ENCODE results near the gene CTR9. TPM values are rescaled to one million over a fixed set of nuclear protein-coding genes. Genes with fewer than 3 reads are reported as not detected.

Gene CTR9
- total RNA-seq, 2 donors from 2014 or later, result 12.2 to 28.7 TPM

DNA sequence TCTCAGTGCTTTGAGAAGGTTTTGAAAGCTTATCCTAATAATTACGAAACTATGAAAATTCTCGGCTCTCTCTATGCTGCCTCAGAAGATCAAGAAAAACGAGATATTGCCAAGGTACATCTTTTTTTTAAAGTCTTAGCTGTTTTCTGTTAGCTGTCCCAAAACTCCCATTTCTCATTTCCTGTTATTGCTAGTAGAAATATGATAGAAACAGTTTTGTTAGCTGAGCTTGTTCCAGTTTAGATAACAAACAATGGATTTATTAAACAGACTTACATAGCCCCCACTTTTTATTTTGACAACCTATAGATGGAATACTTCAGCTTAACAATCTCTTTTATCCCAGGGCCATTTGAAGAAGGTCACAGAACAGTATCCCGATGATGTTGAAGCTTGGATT, 12.7 kb downstream of the CTR9 start:
- DNase-seq, result no peak
- WGBS, 2 donors, result 77 to 81% methylated on average over 4 of the region's 4 CpGs
- no peak for TF ChIP-seq POLR2A (IDR thresholded peaks at IDR 0.05)
- TF ChIP-seq, protein P1, sequence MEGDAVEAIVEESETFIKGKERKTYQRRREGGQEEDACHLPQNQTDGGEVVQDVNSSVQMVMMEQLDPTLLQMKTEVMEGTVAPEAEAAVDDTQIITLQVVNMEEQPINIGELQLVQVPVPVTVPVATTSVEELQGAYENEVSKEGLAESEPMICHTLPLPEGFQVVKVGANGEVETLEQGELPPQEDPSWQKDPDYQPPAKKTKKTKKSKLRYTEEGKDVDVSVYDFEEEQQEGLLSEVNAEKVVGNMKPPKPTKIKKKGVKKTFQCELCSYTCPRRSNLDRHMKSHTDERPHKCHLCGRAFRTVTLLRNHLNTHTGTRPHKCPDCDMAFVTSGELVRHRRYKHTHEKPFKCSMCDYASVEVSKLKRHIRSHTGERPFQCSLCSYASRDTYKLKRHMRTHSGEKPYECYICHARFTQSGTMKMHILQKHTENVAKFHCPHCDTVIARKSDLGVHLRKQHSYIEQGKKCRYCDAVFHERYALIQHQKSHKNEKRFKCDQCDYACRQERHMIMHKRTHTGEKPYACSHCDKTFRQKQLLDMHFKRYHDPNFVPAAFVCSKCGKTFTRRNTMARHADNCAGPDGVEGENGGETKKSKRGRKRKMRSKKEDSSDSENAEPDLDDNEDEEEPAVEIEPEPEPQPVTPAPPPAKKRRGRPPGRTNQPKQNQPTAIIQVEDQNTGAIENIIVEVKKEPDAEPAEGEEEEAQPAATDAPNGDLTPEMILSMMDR (IDR thresholded peaks at IDR 0.05), result no peak
- intact Hi-C loops (cut with DNase I), result no loop called here
- ATAC-seq, result no peak
- peaks cover 0 to 26% of the 10 kb centered on the region in 2 donors for H3K36me3 ChIP-seq (replicated peaks in 1 of 2; ENCODE audit: insufficient read depth in 1 of 2, low read depth in 2 of 2)
- H3K4me1 ChIP-seq, result no peaks in the 10 kb centered on the region
- no peaks in the 10 kb centered on the region for H3K9me3 ChIP-seq
- no peak overlapping the region for H3K4me3 ChIP-seq
- H3K27ac ChIP-seq, result no peak overlapping the region
- no peaks in the 10 kb centered on the region for H3K27me3 ChIP-seq

DNA sequence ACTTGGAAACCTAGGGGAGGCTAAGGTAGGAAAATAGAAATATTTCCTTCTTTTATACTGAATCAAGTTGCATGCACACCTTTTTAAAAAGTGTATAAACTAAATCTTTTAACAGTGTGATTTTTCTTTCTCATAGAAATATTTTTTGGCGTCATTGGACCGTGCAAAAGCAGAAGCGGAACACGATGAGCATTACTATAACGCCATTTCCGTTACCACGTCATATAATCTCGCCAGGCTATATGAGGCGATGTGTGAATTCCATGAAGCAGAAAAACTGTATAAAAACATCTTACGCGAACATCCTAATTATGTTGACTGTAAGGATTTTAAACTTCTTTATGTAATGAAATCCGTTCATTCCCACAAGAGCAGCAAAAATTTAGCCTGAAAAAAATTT, 13.4 kb downstream of the CTR9 start:
- no peak overlapping the region for H3K4me3 ChIP-seq
- H3K9me3 ChIP-seq, result no peaks in the 10 kb centered on the region
- no peaks in the 10 kb centered on the region for H3K4me1 ChIP-seq
- TF ChIP-seq, protein P1 (IDR thresholded peaks at IDR 0.05), result no peak
- TF ChIP-seq POLR2A (IDR thresholded peaks at IDR 0.05), result no peak
- no peak for ATAC-seq
- no peak for DNase-seq
- H3K27ac ChIP-seq, result no peak overlapping the region
- WGBS, 2 donors, result 86 to 92% methylated on average over 12 of the region's 12 CpGs
- H3K36me3 ChIP-seq (replicated peaks in 1 of 2; ENCODE audit: insufficient read depth in 1 of 2, low read depth in 2 of 2), result peaks cover 0 to 26% of the 10 kb centered on the region in 2 donors
- H3K27me3 ChIP-seq, result no peaks in the 10 kb centered on the region
- intact Hi-C loops (cut with DNase I), result no loop called here

DNA sequence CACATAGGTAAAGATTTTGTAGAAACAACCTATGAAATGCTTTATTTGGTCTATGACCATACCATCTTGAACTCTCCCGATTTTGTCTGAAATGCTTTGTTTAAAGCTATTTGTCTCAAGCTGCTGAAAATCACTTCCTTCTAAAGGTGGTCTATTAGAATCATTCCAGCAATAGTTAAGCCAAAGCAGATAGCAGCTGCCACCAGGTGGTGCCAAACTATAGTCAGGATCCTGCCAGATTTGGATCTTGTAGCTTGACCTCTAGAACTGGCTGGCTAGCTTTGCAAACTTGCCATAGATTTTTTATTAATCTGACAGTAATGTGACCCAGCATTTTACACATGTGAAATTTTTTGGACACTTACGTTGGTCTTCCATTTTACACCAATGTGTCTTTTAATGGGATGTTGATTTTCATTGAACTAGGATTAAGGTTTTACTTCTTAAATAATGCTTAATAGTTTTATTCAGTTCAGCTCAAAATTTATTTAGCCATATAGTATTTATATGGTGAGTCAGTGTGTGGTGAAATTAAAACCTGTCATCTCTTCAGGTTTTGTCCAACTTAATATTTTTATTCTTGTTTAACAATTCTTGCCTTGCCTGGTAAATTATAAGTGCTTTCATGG, 19.7 kb downstream of the CTR9 start:
- intact Hi-C loops (cut with DNase I), result no loop called here
- TF ChIP-seq, protein P1 (IDR thresholded peaks at IDR 0.05), result peak; percentile 27 to 62 (median 55)
- no peak for TF ChIP-seq POLR2A (IDR thresholded peaks at IDR 0.05)
- Histone ChIP-seq H3K4me3 (no peak overlapping the region), H3K36me3 (replicated peaks in 1 of 2; ENCODE audit: insufficient read depth in 1 of 2, low read depth in 2 of 2) (peaks cover 0 to 22% of the 10 kb centered on the region in 2 donors), H3K27ac (no peak overlapping the region), H3K9me3 (no peaks in the 10 kb centered on the region), H3K27me3 (no peaks in the 10 kb centered on the region), H3K4me1 (peaks cover 15% of the 10 kb centered on the region)
- WGBS, 2 donors, result 16 to 23% methylated on average over 2 of the region's 2 CpGs
- ATAC-seq (peak; percentile 79), DNase-seq (peak; percentile 59 to 78 (median 64))

DNA sequence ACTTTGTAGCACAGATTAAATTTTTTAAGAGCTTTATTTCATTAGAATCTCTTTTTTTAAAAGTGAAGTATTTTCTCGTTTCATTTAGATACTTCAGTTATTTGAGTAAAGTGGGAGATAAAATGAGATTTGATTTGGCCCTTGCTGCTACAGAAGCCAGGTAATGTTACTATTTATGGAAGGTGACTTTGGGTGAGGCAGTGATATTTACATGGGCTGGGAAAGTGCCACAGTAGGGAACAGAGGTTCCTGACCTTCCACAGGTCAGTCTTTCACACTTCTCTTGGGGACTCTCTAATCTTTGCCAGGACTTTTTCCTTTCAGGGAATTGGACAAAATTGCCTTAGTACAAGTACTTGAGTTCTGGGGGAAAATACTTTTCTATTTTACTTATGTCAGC, 20.4 kb downstream of the CTR9 start:
- 24 to 38% methylated on average over 1 of the region's 1 CpG for WGBS, 2 donors
- H3K4me3 ChIP-seq, result no peak overlapping the region
- peaks cover 4 to 27% of the 10 kb centered on the region in 2 donors for H3K36me3 ChIP-seq (replicated peaks in 1 of 2; ENCODE audit: insufficient read depth in 1 of 2, low read depth in 2 of 2)
- intact Hi-C loops (cut with DNase I), result no loop called here
- DNase-seq (peak in 2 of 4 donors; percentile 23 to 51), ATAC-seq (peak; percentile 47)
- H3K4me1 ChIP-seq, result peaks cover 15% of the 10 kb centered on the region
- no peaks in the 10 kb centered on the region for H3K27me3 ChIP-seq
- no peak for TF ChIP-seq POLR2A (IDR thresholded peaks at IDR 0.05)
- TF ChIP-seq, protein P1 (IDR thresholded peaks at IDR 0.05), result no peak
- no peaks in the 10 kb centered on the region for H3K9me3 ChIP-seq
- H3K27ac ChIP-seq, result no peak overlapping the region

DNA sequence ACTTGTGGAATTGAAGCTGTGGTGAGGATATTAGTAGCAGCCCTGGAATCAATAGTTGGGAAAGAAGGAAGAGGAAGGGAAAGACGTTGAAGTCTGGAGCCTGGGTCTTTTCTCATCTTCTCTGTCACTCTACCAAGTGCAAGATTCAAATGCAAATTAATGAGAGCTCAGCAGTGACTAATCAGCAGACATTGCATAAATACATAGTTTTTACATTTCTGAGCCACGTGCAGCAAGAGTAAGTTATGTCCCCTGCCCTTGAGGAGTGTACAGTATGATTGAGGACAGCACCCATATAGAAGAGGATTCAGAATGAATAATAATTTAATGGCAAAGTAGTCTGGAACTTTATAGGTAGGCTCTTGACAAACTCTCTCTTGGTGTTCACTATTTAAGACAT, 23.8 kb downstream of the CTR9 start:
- Histone ChIP-seq H3K4me3 (no peak overlapping the region), H3K9me3 (no peaks in the 10 kb centered on the region), H3K4me1 (peaks cover 20% of the 10 kb centered on the region), H3K36me3 (replicated peaks in 1 of 2; ENCODE audit: insufficient read depth in 1 of 2, low read depth in 2 of 2) (peaks cover 10 to 36% of the 10 kb centered on the region in 2 donors), H3K27ac (no peak overlapping the region), H3K27me3 (no peaks in the 10 kb centered on the region)
- ATAC-seq (no peak), DNase-seq (no peak)
- TF ChIP-seq, protein P1 (IDR thresholded peaks at IDR 0.05), result no peak
- TF ChIP-seq POLR2A (IDR thresholded peaks at IDR 0.05), result no peak
- WGBS, 2 donors, result 85 to 91% methylated on average over 2 of the region's 2 CpGs
- intact Hi-C loops (cut with DNase I), result no loop called here

All from body of pancreas (tissue), 4 donors.